GM21526 (cell line): ENCODE measurements around the gene RPP30.

ENCODE experiments used
- ATAC-seq: cut with Tn5 transposase; IDR thresholded peaks from one replicate; pipeline ENCODE4 v1.9.1; 2021; ENCODE audit warnings: moderate library complexity; ENCODE audit not compliant: unreplicated experiment, low FRiP score

Gene RPP30

DNA sequence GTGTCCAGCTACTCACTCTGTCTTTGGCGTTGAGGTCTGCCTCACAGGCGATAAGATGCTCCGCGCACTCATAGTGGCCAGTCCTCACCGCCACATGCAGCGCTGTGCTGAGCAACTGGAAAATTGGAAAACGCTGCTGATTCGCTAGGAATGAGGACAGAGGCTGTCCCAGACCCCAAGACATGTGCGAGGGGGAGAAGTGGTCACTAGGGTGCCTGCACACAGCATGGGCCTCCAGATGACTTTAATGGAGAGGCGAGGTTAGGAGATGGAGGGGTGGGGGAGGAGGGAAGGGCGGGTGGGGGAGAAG is 43.9 kb downstream of the RPP30 start:
- no peak for ATAC-seq

DNA sequence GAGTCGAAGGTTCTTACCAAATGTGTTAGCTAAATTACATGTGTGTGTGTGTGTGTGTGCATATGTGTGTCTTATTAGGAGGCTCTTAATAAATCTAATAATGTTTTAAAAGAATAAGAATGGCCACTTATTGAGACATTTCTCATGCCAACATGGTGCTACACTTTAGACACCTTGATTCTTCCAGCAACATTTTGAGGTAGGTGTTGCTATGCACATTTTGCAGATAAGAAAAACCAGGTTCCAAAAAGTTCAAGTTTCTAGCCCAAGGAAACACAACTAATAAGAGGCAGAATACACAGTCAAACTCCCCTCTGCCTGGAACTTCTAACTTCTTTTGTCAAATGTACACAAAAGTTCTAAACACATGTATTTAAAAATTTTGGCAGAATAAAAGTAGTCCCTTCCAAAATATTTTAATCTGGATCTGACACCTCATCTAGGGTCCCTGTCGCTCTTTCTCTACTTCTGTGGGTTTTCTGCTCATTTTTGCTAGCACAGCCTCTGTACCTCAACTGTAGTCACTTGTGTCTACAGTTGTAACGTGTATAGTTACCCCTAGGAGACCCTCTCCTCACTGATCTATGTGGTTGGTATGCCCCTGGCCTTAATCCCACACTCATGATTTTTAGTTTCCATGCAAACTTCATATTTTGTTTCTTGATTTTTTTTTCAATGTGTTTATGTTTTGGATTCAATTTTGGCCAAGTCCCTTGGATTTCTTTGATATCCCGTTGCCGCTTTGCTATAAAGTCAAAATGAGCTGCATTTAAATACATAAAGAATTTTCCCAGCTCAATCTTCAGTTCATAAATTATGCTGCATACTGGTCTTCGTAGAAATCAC is 44.8 kb downstream of the RPP30 start:
- no peak for ATAC-seq

DNA sequence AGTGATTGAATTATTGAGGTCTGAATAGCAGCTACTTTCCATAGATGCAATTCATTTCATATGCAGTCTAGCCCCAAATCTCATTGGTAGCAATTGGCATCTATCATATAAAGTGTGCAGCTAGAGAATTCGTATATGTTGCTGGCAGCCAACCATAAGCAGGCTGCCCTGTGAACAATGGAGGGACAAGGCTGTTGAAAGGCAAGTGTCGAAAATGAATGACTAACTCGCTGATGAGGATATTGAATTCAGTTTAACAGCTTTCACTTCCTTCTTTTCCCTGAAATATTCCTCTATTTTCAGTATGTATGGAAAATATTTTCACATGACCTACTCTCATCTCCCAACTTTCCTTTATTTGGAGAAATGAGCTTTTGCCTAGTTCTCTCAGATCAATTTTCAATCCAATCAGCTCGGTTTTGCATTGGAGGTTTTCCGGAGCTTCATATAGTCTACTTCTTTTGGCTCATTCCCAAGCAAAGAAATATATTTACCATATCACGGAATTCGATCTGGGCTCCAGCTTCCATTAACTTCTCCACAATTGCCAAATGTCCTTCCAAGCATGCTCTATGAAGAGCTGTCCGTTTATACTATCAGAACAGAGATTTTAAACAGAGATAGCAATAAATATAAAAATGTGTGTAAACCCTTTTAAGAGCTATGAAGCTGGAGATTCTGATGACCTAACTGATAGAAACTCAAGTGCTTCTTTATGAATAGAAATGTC is 45.6 kb downstream of the RPP30 start:
- no peak for ATAC-seq

DNA sequence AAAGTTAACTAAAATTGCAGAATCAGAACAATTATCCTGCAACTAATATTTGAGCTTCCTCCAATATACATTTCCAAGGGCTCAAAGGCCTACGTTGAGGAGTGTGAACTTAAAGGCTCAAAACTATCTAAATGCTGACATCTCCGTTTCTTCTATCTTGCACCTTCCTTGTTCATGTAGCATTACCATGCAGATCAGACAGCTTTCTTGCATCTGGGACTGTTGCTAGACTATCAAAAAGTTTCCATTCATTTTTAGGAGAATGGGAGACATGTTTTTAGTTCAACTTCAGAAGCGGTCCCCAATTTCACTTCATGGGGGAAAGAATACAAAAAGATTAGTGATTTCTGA is 46.2 kb downstream of the RPP30 start:
- no peak for ATAC-seq

DNA sequence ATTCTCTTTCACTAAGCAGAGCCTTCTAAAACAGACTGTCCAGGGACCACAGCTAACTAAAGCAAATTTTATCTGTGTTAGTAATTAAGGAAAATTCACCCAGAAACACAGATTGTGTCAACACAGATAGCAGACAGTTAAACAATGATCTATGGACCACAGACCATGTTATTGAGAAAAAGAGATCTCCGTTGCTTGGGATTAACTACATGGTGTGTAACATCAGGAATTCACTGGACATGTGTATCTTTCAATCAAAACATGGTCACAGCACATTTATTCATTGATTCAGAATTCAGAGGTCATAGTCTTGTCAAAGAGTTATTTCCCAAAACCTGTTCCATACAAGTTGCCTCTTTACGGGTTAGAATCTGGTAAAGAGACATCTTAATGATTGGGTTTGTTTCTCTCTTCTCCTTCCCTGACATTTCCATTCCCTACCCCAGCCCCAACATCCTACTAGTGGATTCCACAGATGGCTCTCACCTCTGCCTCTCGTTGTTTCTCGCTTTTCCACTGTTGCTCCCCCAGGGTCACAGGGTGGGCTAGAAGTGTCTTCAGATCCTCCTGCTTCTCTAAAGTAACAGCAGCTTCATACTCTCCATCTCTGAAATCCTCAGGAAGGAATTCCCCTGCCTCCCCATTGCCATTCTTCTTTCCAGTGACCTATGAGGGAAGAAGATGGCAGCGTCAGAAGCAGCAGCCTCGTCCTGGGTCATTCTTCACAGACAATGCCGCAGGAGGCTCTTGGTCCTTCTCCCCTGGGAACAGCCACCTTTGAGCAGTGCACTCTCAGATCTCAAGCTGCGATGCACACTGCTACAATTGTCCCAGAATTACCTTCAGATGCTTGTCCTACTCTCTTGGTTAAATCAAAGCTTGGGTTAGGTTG is 48.2 kb downstream of the RPP30 start:
- ATAC-seq, result no peak

DNA sequence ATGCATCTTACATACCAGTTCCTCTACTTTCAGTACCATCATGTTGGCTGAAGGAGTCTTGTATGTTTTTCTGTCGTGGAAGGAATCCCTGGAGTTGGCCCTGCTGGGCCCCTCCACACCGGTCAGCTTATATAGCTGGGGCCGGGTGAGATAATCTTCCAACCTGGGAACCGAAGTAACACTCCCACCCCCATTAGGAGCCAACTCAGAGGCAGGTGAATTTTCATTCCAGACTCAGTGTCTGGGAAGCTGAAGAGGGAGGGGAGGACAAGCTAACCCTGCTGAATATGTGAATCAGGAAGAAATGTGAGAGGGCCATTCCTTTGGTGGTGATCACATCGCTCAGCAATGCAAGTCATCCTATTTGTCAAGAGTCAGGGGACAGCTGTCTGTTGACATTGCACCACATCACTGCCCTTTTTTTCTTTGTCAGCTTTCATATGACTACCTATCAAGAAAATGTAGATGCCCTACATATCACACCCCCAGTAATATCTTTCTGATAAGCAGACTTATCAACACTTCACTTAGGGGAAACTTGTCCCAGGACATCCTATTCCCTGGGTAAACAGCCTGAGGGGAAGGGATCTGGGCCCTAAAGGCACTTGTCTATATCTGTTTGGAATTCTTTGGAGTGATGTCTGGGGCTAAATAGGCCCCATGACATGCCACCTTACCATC is 49.4 kb downstream of the RPP30 start, which contains the start of gene ANKRD1:
TSS of gene ANKRD1 (minus strand) at position 102 of the 681 bp plus-strand sequence. CDS start at position 42, 60 bp downstream.
- no peak for ATAC-seq

DNA sequence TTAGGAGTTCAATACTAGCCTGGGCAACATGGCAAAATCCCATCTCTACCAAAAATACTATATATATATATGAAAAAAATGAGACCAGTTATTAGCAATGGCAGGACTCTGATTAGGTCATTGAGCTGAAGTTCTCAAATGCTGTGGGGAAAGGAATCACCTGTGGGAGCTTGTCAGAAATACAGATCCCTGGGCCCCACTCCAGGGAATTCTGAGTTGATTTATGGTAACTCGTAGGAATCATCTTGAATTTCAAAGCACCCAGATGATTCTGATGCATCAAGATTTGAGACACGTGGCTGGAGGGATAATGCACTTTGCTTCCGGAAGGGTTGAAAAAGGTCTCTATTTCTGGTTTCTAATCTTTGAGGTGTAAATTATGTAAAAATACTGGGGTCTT is 50.1 kb downstream of the RPP30 start:
- no peak for ATAC-seq

DNA sequence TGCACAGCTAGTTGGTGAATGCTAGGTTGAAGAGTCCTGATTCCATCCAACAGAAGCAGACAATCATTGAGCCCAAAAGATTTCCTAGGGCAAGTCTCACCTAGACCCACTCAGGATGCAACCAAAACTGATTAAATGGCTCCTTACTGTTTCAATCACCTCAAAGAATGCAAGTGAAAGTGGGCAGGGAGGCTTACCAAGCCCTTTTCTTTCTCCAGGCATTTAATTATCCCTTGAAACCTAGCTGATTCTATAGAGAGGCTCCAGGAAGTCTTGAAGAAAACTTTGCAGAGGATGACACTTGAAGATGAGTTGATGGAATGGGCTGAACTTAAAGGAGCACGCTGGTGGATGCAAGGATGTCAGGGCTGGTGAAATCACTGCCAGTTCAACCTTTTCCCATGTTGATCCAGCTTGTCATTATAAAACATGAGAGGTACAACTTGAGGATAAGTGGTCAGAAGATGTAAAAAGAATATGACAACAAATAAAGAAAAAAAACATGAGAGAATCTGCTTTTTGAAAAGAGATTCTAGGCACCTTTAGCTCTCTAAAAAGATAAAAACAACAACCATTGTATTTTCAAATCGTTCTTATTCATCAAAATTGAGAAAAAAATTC is 51.4 kb downstream of the RPP30 start:
- no peak for ATAC-seq

DNA sequence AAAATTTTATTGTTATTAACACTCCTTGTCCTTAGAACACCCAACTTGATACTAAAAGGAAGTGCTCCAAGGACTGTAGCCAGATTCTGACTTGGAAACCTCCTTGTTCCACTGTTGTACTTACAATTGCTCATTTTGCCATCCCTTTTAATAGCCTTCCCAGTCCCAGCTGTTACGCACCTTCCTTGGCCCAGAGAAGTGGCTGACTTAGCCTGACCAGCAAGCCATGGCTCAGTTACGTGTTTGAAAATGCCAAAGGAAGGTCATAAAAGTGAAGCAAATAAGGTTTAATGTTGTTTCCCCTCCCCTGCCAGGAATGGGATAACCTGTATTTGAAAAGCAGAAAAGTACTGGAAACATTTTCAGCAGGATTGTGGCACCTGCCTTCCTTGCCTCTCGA is 52.8 kb downstream of the RPP30 start:
- no peak for ATAC-seq

DNA sequence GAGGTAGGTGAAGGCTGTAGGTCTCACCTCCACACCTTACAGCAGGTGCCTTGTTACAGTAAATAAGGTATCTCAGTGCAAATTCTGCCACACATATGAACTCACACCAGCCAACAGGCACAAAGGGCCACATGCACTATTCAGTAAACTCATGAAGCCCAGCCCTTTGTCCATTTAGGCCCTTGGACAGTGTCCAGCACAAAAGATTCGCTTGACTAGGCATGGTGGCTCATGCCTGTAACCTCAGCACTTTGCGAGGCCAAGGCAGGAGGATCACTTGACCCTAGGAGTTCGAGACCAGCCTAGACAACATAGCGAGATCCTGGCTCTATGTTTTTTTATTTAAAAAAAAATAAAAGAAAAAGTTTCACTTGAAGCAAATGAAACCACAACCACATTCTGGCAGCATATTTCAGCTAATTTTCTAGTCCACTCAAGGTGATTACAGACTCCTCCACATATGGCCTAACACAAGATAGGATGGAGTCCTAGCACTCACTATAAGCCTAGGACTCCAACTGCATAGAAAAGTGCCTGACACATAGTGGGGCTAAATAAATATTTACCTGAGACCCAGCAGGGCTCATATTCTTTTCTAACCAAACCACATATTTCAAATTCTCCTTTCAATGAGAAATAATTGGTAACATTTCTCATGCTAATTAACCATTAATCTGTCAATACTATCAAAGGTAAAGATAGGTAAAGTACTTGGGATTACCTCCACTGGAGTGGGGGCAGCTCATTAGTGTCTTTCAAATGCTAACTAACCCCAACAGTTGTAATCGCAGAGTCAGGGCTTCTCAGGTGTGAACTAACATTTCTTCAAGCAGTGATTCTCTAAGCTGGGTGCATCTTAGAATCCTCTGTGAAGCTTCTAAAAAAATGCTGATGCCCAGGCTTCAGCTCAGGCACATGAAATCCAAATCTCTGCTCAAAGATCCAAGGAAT is 53.6 kb downstream of the RPP30 start:
- no peak for ATAC-seq

DNA sequence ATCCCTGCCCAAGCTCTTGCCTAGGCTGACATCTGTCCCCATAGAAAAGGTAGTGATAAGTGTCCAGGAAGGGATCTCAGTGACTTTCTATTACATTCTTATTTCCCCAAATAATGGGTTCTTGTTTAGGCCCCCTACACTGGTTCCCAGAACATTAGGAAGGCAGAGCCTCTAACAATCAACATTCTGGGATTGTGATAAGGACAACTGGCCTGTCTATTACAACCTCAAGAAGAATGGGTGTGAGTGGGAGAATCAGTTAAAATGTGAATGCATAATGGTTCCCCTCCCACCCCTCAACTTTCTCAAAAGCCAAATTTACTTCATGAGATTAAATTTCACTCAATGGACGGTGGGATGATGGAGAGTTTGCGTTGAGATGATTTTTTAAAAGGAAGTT is 55.5 kb downstream of the RPP30 start:
- ATAC-seq, result no peak

DNA sequence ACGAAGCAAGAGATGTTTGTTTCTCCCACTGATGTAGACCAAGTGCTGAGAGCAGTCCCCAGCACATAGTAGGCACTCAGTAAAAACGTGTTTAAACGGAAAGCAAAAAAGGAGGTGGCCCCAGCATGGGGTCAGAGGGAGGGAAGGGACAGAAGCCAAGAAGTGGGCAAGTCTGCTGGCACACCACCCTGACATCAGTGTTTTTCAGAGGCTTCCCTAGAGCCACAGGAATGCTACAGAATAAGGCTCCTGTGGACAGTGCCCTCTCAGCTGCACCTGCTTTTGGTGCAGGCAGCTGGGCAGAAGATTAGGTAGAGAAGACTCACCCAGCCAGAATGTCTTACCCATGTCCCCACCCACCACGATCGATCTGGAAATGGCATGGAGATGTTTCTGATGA is 57.4 kb downstream of the RPP30 start:
- ATAC-seq, result no peak

DNA sequence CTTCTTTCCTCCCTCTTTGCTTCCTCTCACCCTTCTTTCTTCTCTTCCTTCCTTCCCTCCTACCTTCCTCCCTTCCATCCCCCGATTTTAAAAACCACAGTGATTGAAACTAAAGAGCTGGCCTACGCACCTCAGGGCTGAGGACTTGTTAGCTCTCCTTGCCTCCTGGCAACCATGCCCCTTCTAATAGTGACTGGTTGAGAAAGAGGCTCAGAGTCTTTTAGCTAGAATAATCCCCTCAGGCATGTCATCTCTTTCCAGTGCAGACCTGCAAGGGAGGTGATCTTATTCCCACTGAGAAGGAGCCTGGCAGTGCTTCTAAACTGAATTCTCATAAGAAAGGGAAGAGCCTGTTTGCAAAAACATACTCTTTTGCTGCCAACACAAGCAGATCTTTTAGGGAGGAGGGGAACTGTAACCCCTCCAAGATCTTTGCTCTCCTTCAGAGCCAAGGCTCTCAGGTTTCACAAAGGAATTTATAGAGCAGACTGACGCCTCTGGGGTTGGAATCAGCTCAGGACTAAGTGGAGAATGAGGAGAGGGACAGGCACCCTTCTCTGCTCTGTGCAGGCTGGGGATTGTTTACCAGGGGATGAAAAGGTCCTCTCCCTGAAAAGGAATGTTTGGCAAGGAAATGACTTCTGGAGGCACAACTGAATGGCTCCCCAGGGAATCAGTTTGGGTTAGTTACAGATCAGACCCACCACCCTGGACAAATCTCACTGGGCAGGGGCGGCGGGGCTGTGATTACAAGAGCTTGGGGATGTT is 58.5 kb downstream of the RPP30 start:
- ATAC-seq, result no peak

DNA sequence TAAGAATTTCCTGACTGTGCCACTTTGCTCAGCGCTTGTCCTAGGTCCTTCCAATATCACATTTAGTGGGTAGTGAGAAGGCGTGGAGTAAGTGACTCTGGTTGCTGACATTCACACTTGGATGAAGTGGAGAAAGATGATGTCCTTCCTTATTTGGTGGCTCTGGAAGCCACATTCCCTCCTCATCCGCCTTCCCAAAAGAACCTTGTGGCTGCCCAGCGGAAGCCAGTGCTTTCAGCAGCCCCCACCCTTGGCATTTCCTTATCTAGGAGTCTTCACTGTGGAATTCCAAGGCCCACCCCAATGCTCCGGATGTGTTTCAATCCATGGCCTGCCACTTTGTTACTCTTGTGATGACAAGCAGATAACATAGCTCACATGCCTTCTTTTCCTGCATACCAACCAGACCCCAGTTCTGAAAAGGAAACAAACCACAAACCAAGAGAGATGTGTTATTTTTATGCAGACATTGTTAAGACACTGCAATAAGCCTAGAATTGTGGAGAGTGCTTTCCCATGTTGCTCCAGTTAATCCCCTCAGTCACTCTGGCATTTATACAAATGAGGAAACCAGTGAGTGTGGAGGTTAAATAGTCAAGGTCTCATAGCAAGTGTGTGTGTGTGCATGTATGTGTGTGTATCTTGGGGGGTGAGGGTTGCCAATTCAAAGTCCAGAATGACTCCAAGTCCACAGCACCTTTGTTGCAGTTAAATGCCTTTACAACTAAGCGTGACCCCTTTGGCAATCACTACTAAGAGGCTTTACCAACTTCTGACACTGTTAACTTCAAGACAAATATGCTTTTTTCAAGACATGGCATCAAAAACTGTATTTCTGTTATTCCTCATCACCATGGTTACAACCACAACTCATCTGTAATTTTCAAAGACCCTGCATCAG is 59.4 kb downstream of the RPP30 start:
- no peak for ATAC-seq

DNA sequence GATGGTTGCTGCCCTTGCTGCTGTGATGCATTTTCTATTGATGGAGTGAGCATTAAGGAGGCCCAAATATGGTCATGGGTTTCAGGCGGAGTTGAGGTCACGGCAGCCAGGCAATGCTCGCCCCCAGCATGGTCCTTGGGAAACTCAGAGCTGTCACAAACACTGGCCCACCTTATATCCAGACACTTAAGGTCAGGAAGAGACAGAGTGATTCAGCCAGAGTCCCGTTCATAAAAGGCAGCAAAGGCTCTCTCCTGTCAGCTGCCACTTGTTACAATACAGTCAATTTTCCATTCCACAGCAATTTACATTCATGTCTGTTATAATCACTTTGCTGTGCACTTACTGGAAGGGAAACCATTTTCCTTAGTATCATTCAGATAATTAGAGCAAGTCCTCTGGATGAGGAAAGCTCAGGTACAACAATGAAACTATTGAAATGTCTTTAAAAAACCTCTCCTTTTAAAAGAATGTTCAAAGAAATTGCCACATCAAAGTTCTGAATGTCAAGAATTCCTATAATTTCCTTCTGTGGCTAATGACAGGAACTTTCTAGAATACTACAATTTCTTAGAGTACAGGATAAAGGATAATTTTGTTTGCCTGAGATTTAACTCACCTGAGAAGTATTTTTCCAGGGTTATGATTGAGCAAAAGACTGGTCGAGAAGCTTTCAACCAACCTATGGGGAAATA is 64.0 kb downstream of the RPP30 start:
- ATAC-seq, result no peak

DNA sequence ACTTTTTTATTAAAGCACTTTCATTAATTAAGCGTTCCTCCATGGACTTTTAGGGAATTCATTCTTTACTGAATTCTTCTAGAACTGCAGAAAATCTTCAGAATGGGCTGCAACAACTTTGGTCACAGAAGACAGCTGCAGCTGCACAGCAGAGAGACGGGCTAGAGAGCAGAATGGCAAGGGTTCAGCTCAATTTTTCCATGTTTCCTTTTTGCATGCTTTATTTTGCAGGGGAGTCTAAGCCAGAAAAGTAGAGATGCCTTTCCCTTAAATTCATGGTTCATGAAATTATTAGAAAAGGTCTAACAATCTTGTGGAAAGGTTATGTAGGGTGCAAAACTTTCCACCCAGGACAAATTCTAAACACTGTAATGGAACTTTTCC is 64.5 kb downstream of the RPP30 start:
- no peak for ATAC-seq
